Activated CD8-positive, alpha-beta memory T cell treated with anti-CD3 and anti-CD28 coated beads for 24 hours (primary cell): Measurements from ENCODE around the gene SCARB1.

ENCODE experiments used
- DNase-seq: peaks from one replicate; pipeline ENCODE4 v3.0.0-alpha.2; 2020

Gene SCARB1

DNA sequence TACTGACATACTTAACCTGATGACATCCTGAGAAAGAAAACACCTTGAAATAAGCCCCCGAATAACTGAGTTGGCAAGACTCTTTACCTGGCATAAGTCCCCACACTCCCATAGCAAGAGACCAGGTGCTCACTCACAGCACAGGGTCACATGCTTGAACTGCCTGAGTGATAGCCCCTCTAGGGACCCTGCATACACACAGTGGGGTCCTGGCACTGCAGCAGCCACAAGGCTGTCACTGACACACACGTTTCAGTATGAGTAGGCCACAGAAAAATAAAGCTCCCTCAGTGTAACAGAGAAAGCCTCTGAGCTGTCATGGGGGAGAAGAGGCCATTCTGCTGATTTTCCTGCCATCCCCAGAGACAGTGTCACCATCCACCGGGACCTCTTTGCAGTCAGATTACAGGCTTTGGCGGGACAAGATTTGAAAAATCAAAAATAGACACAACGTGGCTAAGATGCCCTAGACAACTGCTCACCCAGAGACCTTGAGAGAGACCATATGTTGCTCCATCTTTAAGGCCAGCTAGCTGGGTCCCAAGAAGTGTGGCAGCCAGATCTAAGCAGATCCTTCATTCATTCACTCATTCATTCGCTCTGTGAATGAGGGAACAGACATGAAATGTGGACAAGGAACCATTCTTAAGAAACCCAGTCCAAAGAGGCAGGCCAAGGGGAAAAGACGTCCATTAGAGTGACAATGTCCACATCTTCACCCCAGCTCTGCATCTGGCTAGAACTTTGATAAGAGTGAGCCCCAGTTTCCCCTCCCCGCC lies 1.6 kb downstream of the SCARB1 start:
- no peak for DNase-seq

DNA sequence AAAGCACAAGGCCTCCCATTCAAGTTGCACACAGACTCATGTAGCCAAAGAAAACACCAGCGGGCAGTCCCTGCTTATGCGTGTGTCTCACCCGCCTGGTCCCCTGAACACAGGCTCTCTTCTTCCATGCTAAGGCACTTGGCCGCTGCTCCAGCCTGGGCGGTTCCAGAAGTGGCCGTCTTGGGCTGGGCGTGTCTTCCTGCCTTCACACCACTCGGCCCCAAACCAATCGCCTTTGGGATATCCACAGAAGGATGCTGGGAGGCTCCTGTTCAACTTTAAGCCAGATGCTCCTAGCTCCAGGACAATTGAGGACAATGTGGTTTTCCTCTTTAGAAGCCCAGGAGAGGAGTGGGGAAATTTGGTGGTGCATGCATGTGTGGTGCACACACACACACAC lies 2.2 kb downstream of the SCARB1 start:
- no peak for DNase-seq

- no peak for DNase-seq
Measured at GRCh38 chr12:124857921-124858461, 5.7 kb downstream of the SCARB1 start.

DNA sequence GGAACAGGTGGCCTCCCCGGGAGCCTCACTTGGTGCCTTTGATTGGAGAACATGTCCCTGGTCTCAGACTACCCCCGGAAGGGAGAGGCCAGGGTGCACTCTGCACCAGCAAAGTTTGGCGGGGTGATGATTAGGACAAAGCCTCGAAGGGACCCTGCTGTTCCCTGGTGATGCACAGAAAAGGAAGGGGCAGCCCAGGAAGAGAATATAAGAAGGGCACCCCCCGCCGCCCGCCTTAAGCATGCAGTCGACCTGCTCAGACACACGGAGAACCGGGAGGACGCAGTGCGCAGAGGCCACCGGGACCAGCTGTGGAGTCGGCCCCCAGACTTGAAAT lies 6.9 kb downstream of the SCARB1 start:
- no peak for DNase-seq

DNA sequence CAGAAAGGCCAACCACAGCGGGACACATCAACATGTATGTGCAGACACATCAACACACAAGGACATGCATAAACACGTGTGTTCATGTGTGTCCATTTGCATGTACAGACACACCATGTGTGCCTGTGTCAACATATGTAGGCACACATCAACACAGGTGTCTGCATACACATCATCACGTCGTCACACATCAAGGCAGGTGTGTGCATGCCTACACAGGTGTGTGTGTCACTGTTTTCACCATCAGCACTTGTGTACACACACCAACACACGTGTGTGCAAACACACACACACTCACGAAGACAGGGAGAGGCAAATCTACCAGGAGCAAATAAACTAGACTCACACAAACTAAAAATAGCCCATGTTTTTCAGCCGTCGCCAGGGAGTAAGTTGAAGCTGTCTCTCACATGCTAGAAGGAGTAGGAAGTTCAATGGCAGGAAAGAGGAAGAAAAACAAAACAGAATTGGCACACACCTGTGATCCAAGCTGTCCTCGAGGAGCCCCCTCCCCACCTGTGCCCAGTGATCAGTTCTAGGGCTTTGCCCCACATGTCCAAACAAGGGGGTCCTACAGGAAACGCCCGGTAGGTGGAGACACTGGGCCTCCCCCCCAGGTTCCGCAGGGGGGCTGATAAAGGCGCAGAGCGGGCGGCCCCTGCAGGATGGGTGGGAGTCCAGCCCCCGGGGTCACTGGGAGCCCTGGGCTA lies 7.4 kb downstream of the SCARB1 start:
- no peak for DNase-seq

DNA sequence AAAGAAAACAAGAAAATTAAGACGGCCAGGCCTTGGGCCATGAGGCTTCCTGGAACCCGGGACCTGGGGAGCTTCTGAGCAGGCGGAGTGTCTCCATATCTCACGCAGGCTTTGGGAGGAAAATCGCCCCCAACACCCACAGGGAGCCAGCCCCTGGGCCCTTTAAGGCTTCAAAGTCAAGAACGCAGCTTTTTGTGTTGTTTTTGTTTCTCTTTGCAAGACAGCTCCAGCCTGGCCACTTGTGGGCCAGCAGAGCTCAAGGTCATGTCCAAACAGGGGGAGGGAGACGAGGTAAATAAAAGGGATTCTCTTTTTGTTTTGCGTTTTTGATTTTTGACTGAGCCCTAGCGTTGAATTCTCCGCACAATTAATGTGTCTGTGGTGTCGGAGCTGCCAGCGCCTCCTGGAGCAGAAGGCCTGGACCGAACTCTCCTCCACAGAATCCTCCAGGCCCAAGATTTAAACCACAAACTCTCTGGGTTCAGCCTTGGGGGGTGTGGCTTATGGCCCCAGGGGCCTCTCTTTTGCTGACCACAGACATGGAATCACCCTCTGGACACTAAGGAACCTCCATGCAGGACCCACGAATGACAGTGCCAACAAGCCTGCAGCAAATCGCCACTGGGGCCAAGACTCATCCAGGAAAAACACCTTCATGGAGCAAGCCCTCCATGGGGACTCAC lies 8.2 kb downstream of the SCARB1 start:
- no peak for DNase-seq

DNA sequence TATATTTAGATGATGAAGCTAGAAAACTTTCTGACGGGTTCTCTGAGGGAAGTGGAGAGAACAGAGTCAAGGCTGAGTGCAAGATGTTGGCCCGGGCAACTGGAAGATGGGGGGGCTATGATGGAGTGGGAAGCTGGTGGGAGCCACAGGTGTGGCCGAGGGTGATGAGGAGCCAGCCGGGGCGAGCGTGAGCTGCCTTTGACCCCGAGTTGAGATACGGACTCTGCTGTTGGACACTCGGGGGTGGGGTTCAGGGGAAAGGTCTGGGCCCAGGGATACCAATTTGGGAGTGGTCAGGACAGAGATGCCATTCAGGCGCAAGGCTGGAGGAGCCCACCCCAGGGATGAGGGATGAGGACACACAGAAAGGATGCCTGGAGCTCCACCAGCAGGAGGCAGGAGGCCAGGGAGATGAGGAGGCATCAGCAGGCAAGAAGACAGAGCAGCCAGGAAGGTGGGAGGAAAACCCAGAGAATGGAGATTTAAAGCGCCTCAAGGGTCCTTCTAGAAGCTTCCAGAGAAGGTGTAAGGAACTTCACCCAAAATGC lies 9.0 kb downstream of the SCARB1 start:
- DNase-seq = no peak

GRCh38 chr12:124853781-124854636 lies 9.7 kb downstream of the SCARB1 start:
- no peak for DNase-seq

DNA sequence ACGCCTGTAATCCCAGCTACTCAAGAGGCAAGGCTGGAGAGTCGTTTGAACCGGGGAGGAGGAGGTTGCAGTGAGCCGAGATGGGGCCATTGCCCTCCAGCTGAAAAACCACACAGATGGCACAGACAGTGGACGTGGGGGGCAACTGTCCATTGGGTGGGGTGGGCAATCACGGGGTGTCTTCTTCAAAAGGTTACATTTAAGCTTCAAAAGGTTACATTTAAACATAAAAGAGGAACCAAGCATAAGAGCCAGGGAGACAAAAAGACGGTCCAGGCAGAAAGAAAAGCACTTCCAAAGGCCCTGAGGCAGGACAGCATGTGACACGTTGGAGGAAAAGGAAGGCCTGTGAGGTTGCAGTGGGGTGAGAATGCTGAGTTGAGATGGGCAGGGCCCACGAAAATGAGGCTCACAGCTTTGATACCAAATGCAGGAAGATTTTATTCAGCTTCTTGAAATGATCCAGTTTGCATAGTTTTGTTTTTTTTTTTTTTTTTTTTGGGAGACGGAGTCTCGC lies 10.7 kb downstream of the SCARB1 start:
- DNase-seq = no peak

GRCh38 chr12:124852329-124852831 lies 11.3 kb downstream of the SCARB1 start:
- no peak for DNase-seq

GRCh38 chr12:124851342-124851741 lies 12.3 kb downstream of the SCARB1 start:
- no peak for DNase-seq

DNA sequence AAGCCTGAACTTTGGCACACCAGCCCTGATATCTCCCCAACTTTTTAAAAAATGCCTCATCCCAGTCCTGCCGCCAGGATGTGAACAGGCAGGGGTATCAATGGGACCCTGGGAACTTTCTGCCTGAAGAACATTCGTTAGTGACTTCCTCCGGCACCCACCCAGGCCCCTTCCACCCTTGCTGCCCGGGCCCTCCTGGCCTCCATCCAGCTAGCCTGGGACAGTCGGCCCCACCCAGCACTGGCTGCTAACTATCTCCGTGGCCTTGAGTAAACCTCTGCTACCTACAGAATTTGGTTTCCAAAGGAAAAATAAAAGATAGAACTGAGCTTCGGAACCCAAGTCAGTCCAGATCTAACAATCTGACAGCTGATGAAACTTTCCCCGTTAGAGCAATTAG lies 14.3 kb downstream of the SCARB1 start:
- DNase-seq = no peak

DNA sequence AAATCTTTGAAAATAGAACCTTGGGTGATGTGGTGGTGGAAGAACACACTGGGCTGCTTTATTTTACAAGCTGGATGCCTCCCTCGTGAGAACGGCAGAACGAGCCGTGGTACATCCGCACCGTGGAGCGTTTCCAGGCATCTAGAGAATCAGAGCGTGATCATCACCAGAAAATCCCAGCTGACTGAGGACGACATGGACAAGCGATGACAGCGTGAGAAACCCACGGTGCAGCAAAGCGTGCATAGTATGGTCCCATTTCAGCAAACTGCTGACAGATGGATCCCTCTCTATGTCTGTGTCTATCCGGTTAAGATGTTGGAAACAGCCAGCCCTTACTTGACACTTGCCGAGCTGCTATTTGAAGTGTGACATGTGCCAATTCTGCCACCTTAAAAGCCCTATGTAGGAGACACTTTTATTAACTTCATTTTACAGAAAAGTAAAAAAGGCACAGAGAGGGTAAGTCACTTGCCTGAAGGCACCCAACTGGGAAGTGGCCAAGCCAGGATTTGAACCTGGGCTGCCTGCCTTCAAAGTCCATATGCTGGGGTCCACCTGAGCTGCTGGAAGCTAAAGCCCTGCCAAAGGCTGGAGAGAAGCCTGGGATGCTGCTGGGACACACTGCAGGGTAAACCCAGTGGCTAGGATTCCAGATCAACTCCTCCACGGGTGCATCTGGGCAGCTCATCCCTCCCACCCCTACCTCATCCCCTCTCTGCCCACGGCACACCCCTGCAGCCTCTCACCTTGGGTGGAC lies 14.9 kb downstream of the SCARB1 start:
- DNase-seq = no peak

- no peak for DNase-seq
Measured at GRCh38 chr12:124847113-124848074, 16.3 kb downstream of the SCARB1 start.

DNA sequence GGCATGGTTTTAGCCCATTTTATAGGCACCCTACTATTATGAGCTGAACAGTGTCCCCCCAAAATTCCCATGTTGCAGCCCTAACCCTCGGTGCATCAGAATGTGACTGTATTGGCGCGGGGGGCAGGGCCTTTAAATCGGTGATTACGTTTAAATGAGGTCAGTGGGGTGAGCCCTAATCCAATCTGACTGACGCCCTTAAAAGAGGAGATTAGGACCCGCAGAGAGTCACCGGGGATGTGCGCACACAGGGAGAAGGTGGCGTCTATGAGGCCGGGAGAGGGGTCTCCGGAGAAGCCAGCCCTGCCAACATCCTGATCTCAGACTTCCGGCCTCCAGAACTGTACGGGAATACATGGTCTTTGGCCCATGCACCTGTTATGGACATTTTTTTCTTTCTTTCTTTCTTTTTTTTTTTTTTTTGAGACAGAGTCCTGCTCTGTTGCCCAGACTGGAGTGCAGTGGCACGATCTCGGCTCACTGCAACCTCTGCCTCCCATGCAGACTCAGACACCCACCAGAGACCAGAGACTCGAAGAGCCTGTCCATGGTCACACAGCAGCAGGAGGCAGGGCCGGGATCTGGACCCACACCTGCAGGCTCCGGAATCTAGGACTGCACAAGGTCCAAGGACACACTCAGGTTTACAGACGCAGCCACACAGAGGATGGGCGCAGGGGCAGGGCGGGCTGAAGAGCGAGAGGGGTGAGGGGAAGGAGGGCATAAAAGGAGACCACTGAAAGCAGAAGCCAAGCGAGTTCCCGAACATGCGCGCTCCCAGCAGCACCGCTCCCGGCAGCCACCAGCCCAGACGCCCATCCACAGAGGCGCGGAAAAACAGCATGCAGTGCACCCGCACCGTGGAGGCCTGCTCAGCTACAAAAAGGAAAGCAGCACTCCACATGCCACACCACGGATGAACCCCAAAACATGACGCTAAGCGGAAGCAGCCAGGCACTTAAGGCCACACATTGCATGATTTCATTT lies 19.0 kb downstream of the SCARB1 start:
- DNase-seq = no peak

DNA sequence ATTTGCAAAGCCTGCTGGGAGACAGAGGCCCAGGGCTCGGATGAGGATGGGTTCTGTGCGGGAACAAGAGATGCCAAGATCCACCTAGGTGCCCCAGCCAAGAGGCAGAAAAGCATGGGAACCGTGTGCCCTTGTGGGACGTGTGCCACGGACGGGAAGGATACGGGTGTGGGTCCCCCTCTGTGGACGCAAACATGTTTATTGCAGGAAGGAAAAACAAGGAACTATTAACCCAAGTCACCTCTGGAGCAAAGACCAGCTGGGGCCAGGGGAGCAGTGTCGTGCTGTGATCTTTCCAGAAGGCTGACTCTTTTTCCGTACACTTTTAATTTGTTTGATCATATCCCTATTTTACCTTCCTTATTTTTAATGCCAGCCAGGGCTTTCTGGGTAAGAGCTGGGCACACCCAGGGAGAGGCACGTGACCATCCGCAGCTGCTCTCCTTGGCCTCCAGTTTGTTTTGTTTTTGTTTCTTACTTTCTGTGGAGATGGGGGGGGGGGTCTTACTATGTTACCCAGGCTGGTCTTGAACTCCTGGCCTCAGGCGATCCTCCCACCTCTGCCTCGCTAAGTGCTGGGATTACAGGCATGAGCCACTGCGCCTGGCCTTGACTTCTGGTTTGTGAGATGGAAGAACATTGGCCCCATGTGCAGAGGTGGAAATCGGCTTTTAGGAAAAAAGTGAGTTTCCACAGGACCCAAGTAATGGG lies 20.7 kb downstream of the SCARB1 start:
- DNase-seq = no peak

DNA sequence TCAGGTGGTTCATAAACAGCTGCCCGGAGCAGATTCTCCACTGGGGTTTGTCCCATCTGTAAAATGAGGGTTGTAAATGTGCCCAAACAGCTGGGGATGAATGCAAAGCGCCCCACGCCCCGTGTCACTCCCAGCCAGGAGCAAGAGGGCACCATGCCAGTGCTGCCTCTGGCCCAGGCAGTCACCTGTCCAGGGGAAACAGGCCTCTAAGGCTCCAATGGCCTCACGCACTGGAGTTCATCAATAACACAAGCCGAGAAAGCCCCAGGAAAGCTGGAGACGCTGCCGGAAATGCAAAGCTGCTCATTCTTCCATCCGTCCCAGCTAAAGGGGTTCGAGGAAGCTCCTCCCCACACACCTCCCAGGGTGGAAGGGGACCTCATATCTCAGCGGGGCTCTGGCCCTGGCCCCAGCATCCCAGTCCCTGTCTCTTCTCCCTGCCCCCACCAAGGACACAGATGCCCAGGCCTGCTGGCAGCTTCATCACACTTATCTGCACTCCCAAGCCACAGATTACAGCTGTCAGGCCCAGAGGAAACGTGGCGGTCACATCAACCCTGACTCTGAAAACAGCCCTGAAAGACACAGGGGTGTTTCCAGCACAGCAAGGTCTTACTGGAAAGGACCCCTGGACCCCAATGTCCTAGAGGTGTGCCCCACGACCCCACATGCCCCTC lies 21.5 kb downstream of the SCARB1 start:
- DNase-seq = no peak

GRCh38 chr12:124841558-124841945 lies 22.1 kb downstream of the SCARB1 start:
- DNase-seq = no peak
